ENCODE data around the gene GABPB2. TPM values are rescaled to one million over a fixed set of nuclear protein-coding genes. Genes with fewer than 3 reads are reported as not detected.
A peak's percentile ranks its signal among the peaks of the same experiment; 100 is the strongest.

The GABPB2 gene
- total and polyA plus RNA-seq, 4 donors = 0.94 to 13.3 (median 4.4) TPM

DNA sequence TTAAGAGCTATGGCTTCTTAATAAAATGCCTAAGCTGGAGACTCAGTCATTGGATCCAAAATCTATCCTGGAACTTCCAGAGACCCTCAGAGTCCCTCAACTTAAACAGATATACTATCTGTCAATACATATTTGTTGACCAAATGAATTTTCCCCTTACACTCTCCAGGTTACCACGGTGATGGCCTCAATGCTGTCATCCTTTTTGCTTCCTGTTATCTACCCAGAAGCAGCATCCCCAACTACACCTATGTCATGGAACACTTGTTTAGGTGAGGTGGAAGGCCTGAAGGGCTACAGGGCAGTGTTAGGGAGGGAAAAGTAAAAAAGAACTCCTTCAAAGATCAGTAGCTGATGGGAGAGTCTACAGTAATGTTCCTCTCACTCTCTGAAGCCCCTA lies 27.4 kb upstream of the GABPB2 start:
- 92% methylated on average over 1 of the region's 1 CpG for WGBS
- no peak for TF ChIP-seq HNF4G (IDR thresholded peaks at IDR 0.05)
- no peak for TF ChIP-seq GABPA (IDR thresholded peaks at IDR 0.05 in 1 of 2, conservative IDR thresholded peaks at IDR 0.05 in 1 of 2)
- no peak for TF ChIP-seq TAF1 (conservative IDR thresholded peaks at IDR 0.05)
- no peak for TF ChIP-seq NR2F2 (IDR thresholded peaks at IDR 0.05)
- no peak for TF ChIP-seq JUND (IDR thresholded peaks at IDR 0.05)
- TF ChIP-seq, protein P1, sequence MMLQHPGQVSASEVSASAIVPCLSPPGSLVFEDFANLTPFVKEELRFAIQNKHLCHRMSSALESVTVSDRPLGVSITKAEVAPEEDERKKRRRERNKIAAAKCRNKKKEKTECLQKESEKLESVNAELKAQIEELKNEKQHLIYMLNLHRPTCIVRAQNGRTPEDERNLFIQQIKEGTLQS (IDR thresholded peaks at IDR 0.05) = no peak
- no peak for TF ChIP-seq FOXA1 (IDR thresholded peaks at IDR 0.05)
- no peak for TF ChIP-seq SP1 (IDR thresholded peaks at IDR 0.05)
- TF ChIP-seq EGR1 (IDR thresholded peaks at IDR 0.05; ENCODE audit: low read depth in 2 of 2) = no peak
- TF ChIP-seq RAD21 (IDR thresholded peaks at IDR 0.05) = no peak
- TF ChIP-seq, protein P2, sequence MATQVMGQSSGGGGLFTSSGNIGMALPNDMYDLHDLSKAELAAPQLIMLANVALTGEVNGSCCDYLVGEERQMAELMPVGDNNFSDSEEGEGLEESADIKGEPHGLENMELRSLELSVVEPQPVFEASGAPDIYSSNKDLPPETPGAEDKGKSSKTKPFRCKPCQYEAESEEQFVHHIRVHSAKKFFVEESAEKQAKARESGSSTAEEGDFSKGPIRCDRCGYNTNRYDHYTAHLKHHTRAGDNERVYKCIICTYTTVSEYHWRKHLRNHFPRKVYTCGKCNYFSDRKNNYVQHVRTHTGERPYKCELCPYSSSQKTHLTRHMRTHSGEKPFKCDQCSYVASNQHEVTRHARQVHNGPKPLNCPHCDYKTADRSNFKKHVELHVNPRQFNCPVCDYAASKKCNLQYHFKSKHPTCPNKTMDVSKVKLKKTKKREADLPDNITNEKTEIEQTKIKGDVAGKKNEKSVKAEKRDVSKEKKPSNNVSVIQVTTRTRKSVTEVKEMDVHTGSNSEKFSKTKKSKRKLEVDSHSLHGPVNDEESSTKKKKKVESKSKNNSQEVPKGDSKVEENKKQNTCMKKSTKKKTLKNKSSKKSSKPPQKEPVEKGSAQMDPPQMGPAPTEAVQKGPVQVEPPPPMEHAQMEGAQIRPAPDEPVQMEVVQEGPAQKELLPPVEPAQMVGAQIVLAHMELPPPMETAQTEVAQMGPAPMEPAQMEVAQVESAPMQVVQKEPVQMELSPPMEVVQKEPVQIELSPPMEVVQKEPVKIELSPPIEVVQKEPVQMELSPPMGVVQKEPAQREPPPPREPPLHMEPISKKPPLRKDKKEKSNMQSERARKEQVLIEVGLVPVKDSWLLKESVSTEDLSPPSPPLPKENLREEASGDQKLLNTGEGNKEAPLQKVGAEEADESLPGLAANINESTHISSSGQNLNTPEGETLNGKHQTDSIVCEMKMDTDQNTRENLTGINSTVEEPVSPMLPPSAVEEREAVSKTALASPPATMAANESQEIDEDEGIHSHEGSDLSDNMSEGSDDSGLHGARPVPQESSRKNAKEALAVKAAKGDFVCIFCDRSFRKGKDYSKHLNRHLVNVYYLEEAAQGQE (IDR thresholded peaks at IDR 0.05) = no peak
- TF ChIP-seq YY1 (IDR thresholded peaks at IDR 0.05) = no peak
- H3K9ac ChIP-seq (ENCODE audit: low read depth in 1 of 2, low read length in 2 of 2) = no peak overlapping the region
- H3K9me3 ChIP-seq (ENCODE audit: control insufficient read depth in 4 of 4, low read length in 3 of 4) = no peaks in the 10 kb centered on the region
- H3K36me3 ChIP-seq (ENCODE audit: control insufficient read depth in 4 of 4, insufficient read depth in 3 of 4, low read depth in 1 of 4, low read length in 3 of 4) = peaks cover 0 to 5% (median 0%) of the 10 kb centered on the region in 4 donors
- H3K27ac ChIP-seq (ENCODE audit: low read depth in 1 of 2, low read length in 2 of 2) = no peak overlapping the region
- DNase-seq (ENCODE audit: low spot score) = no peak
- no peaks in the 10 kb centered on the region for H3K27me3 ChIP-seq (ENCODE audit: control insufficient read depth in 4 of 4, insufficient read depth in 4 of 4, low read length in 3 of 4)
- H3K4me1 ChIP-seq (ENCODE audit: control insufficient read depth in 4 of 4, insufficient read depth in 4 of 4, low read length in 3 of 4) = peaks cover 0 to 8% (median 4%) of the 10 kb centered on the region in 4 donors
- H3K4me3 ChIP-seq (ENCODE audit: low read depth in 1 of 3, low read length in 3 of 3) = no peak overlapping the region

GRCh38 chr1:151047591-151047924 lies 23.0 kb upstream of the GABPB2 start, which contains the start of gene C1orf56:
Gene C1orf56 (plus strand): TSS chr1:151047751. CDS start chr1:151047848, 97 bp downstream.
- TF ChIP-seq MAX (IDR thresholded peaks at IDR 0.05) (no peak), RAD21 (IDR thresholded peaks at IDR 0.05) (no peak), SP1 (IDR thresholded peaks at IDR 0.05) (no peak), RXRA (IDR thresholded peaks at IDR 0.05) (no peak), JUND (IDR thresholded peaks at IDR 0.05) (no peak), HNF4G (IDR thresholded peaks at IDR 0.05) (no peak), HNF4A (conservative IDR thresholded peaks at IDR 0.05) (no peak), FOXA2 (IDR thresholded peaks at IDR 0.05) (no peak)
- TF ChIP-seq, protein P1 (IDR thresholded peaks at IDR 0.05) = no peak
- TF ChIP-seq, protein P2 (IDR thresholded peaks at IDR 0.05) = no peak
- peak; percentile 68 for DNase-seq (ENCODE audit: low spot score)
- H3K36me3 ChIP-seq (ENCODE audit: control insufficient read depth in 4 of 4, insufficient read depth in 3 of 4, low read depth in 1 of 4, low read length in 3 of 4) = peaks cover 0 to 15% (median 9%) of the 10 kb centered on the region in 4 donors
- no peaks in the 10 kb centered on the region for H3K27me3 ChIP-seq (ENCODE audit: control insufficient read depth in 4 of 4, insufficient read depth in 4 of 4, low read length in 3 of 4)
- H3K9ac ChIP-seq (ENCODE audit: low read depth in 1 of 2, low read length in 2 of 2) = peak within 1 kb of the TSS; percentile 63 to 76
- peak within 1 kb of the TSS; percentile 71 to 73 for H3K27ac ChIP-seq (ENCODE audit: low read depth in 1 of 2, low read length in 2 of 2)
- H3K4me3 ChIP-seq (ENCODE audit: low read depth in 1 of 3, low read length in 3 of 3) = peak within 1 kb of the TSS; percentile 70 to 83 (median 81)
- no peaks in the 10 kb centered on the region for H3K9me3 ChIP-seq (ENCODE audit: control insufficient read depth in 4 of 4, low read length in 3 of 4)
- WGBS = under 1% methylated on average over 29 of the region's 29 CpGs
- peaks cover 0 to 16% (median 12%) of the 10 kb centered on the region in 4 donors for H3K4me1 ChIP-seq (ENCODE audit: control insufficient read depth in 4 of 4, insufficient read depth in 4 of 4, low read length in 3 of 4)

Data from liver (tissue), 9 donors.